Ovary (tissue), 3 donors: ENCODE measurements around the gene FATE1.

Experiments
- CTCF ChIP-seq, 3 donors: fragments of 450-650 bp in 2 of 3; fragments of 200-600 bp in 1 of 3; IDR thresholded peaks; one replicate each; pipeline versions ENCODE4 v1.5.1 to v1.8.0; 2016 to 2022; ENCODE audit warnings: antibody characterized with exemption in 3 of 3, mild to moderate bottlenecking in 1 of 3
- EP300 ChIP-seq: sonication (generic); formaldehyde crosslinking; IDR thresholded peaks from one replicate; pipeline ENCODE4 v1.6.1; 2017; ENCODE audit warnings: antibody characterized with exemption
- donor health status: DM: no; HTN: no; CAD: no.

- TF ChIP-seq CTCF (IDR thresholded peaks at IDR 0.05) (no peak), EP300 (no peak)
Measured at GRCh38 chrX:151771726-151772125, 55.9 kb downstream of the FATE1 start.
